ENCODE data around the gene PCK2. TPM values are rescaled to one million over a fixed set of nuclear protein-coding genes. Genes with fewer than 3 reads are reported as not detected.

PCK2 gene
- polyA plus RNA-seq, 1 donor from 2014 or later = 1.2 TPM

DNA sequence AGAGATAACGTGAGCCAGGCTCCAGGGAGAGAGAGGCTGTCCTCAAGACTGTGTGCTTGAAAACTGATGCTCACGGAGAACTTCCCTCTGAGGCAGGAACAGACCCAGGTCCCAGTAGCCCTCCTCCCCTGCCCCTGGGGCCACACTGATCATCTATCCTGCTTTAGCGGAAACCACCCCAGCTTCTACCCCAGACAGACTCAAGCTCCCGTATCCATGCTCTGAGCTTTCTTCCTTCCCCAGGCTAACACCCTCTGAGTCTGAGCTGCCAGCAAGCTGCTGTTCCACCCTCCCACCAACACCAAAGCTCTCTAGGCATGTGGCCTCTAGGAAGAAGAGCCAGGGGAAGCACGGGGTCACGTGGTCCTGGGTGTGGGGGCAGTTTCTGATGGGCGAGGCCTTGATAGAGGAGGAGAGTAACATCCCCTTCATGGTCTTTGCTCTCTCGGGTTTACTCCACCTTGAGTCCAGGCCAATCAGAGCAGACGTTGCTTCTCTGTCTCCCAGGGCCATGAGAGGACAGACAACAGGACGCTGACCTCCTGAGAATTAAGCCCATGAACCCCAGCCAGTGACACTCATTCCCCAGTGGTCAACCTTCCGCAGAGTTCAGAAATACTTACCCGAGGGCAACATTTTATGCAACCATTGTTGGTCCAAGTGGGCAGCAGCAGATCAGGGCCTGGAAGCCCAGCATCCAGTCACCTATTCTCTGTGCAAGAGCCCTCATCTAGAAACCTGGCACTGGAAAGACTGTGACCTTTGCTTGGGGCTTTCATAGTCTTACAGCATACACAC is 1.4 kb downstream of the PCK2 start:
- Histone ChIP-seq H3K27ac (ENCODE audit: low read length) (no peak overlapping the region), H3K9me3 (ENCODE audit: low read length) (no peaks in the 10 kb centered on the region), H3K36me3 (ENCODE audit: insufficient read depth, low read length) (no peaks in the 10 kb centered on the region), H2AFZ (ENCODE audit: low read depth, low read length) (no peak overlapping the region), H3K4me3 (ENCODE audit: low read length) (no peak overlapping the region), H3K4me2 (ENCODE audit: low read length) (no peak overlapping the region), H4K20me1 (ENCODE audit: insufficient read depth) (no peaks in the 10 kb centered on the region), H3K27me3 (ENCODE audit: insufficient read depth, low read depth, low read length) (peaks cover 16% of the 10 kb centered on the region), H3K9me2 (ENCODE audit: insufficient read depth, low read length) (no peaks in the 10 kb centered on the region), H3K79me2 (replicated peaks; ENCODE audit: insufficient read depth, low read length) (no peaks in the 10 kb centered on the region), H3K9ac (ENCODE audit: low read length) (no peak overlapping the region), H3F3A (ENCODE audit: insufficient read depth, low read length, poor library complexity, severe bottlenecking) (no peaks in the 10 kb centered on the region)
- TF ChIP-seq SMC3 (conservative IDR thresholded peaks at IDR 0.05; ENCODE audit: poor library complexity) = no peak

DNA sequence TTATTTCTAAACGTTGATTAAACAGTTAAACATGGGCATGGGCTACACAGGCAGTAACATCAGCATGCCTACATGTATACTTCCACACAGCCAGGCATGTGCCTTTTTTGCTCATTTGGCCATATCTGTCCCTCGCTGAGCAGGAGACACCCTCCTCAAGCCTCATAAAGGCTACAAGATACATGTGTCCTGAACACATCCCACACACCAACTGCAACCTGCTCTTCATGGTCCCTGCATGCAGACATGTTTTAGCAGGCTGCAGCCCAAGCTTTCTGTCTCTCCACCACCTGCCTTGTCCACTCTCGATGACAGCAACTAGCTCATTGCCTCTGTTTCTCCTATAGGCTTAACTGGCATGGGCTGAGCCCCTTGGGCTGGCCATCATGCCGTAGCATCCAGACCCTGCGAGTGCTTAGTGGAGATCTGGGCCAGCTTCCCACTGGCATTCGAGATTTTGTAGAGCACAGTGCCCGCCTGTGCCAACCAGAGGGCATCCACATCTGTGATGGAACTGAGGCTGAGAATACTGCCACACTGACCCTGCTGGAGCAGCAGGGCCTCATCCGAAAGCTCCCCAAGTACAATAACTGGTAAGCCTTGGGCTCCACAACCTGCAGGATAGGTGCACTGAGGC is 2.6 kb downstream of the PCK2 start:
- TF ChIP-seq, protein P1, sequence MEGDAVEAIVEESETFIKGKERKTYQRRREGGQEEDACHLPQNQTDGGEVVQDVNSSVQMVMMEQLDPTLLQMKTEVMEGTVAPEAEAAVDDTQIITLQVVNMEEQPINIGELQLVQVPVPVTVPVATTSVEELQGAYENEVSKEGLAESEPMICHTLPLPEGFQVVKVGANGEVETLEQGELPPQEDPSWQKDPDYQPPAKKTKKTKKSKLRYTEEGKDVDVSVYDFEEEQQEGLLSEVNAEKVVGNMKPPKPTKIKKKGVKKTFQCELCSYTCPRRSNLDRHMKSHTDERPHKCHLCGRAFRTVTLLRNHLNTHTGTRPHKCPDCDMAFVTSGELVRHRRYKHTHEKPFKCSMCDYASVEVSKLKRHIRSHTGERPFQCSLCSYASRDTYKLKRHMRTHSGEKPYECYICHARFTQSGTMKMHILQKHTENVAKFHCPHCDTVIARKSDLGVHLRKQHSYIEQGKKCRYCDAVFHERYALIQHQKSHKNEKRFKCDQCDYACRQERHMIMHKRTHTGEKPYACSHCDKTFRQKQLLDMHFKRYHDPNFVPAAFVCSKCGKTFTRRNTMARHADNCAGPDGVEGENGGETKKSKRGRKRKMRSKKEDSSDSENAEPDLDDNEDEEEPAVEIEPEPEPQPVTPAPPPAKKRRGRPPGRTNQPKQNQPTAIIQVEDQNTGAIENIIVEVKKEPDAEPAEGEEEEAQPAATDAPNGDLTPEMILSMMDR (IDR thresholded peaks at IDR 0.05; ENCODE audit: poor library complexity, severe bottlenecking) = no peak
- Histone ChIP-seq H3K36me3 (ENCODE audit: insufficient read depth, low read length) (no peaks in the 10 kb centered on the region), H4K20me1 (ENCODE audit: insufficient read depth) (no peaks in the 10 kb centered on the region)

DNA sequence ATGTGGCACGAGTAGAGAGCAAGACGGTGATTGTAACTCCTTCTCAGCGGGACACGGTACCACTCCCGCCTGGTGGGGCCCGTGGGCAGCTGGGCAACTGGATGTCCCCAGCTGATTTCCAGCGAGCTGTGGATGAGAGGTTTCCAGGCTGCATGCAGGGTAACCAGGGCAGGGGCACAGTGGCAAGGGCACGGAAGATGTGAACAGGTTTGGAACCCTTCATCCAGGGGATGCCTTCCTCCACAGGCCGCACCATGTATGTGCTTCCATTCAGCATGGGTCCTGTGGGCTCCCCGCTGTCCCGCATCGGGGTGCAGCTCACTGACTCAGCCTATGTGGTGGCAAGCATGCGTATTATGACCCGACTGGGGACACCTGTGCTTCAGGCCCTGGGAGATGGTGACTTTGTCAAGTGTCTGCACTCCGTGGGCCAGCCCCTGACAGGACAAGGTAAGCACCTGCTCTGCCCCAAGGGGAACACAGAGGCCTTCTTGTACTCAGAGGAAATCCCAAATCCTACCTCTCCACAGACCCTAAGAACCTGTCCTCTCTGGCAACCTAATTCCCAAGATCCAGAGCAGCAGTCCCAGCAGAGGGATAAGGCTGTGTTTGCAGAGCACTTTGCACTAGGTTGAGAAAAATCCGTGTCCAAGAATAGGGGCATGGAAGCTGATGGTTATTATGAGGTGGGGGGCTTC is 4.3 kb downstream of the PCK2 start:
- no peaks in the 10 kb centered on the region for H3F3A ChIP-seq (ENCODE audit: insufficient read depth, low read length, poor library complexity, severe bottlenecking)
- H3K4me2 ChIP-seq (ENCODE audit: low read length) = no peak overlapping the region
- no peak overlapping the region for H3K4me3 ChIP-seq (ENCODE audit: low read length)
- peaks cover 16% of the 10 kb centered on the region for H3K27me3 ChIP-seq (ENCODE audit: insufficient read depth, low read depth, low read length)
- H4K20me1 ChIP-seq (ENCODE audit: insufficient read depth) = no peaks in the 10 kb centered on the region
- no peak overlapping the region for H2AFZ ChIP-seq (ENCODE audit: low read depth, low read length)
- H3K79me2 ChIP-seq (replicated peaks; ENCODE audit: insufficient read depth, low read length) = no peaks in the 10 kb centered on the region
- no peak overlapping the region for H3K27ac ChIP-seq (ENCODE audit: low read length)
- H3K36me3 ChIP-seq (ENCODE audit: insufficient read depth, low read length) = no peaks in the 10 kb centered on the region
- H3K9me2 ChIP-seq (ENCODE audit: insufficient read depth, low read length) = no peaks in the 10 kb centered on the region
- TF ChIP-seq, protein P2, sequence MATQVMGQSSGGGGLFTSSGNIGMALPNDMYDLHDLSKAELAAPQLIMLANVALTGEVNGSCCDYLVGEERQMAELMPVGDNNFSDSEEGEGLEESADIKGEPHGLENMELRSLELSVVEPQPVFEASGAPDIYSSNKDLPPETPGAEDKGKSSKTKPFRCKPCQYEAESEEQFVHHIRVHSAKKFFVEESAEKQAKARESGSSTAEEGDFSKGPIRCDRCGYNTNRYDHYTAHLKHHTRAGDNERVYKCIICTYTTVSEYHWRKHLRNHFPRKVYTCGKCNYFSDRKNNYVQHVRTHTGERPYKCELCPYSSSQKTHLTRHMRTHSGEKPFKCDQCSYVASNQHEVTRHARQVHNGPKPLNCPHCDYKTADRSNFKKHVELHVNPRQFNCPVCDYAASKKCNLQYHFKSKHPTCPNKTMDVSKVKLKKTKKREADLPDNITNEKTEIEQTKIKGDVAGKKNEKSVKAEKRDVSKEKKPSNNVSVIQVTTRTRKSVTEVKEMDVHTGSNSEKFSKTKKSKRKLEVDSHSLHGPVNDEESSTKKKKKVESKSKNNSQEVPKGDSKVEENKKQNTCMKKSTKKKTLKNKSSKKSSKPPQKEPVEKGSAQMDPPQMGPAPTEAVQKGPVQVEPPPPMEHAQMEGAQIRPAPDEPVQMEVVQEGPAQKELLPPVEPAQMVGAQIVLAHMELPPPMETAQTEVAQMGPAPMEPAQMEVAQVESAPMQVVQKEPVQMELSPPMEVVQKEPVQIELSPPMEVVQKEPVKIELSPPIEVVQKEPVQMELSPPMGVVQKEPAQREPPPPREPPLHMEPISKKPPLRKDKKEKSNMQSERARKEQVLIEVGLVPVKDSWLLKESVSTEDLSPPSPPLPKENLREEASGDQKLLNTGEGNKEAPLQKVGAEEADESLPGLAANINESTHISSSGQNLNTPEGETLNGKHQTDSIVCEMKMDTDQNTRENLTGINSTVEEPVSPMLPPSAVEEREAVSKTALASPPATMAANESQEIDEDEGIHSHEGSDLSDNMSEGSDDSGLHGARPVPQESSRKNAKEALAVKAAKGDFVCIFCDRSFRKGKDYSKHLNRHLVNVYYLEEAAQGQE (IDR thresholded peaks at IDR 0.05; ENCODE audit: borderline replicate concordance) = no peak
- TF ChIP-seq RAD21 (conservative IDR thresholded peaks at IDR 0.05) (no peak), SMC3 (conservative IDR thresholded peaks at IDR 0.05; ENCODE audit: poor library complexity) (no peak), EP300 (conservative IDR thresholded peaks at IDR 0.05; ENCODE audit: poor library complexity, severe bottlenecking) (no peak), MXI1 (conservative IDR thresholded peaks at IDR 0.05; ENCODE audit: poor library complexity, severe bottlenecking) (no peak), EZH2 (IDR thresholded peaks at IDR 0.05; ENCODE audit: borderline replicate concordance, insufficient read depth, low read length, poor library complexity, severe bottlenecking) (no peak), POLR2AphosphoS5 (IDR thresholded peaks at IDR 0.05) (no peak), TAF1 (IDR thresholded peaks at IDR 0.05; ENCODE audit: low read depth) (no peak)
- TF ChIP-seq, protein P1 (IDR thresholded peaks at IDR 0.05; ENCODE audit: poor library complexity, severe bottlenecking) = no peak
- no peaks in the 10 kb centered on the region for H3K9me3 ChIP-seq (ENCODE audit: low read length)
- H3K9ac ChIP-seq (ENCODE audit: low read length) = no peak overlapping the region

More for the DNA sequence above, 2.6 kb downstream of the PCK2 start:
- H3K27me3 ChIP-seq (ENCODE audit: insufficient read depth, low read depth, low read length) = peaks cover 16% of the 10 kb centered on the region
- H3K4me3 ChIP-seq (ENCODE audit: low read length) = no peak overlapping the region
- H3K79me2 ChIP-seq (replicated peaks; ENCODE audit: insufficient read depth, low read length) = no peaks in the 10 kb centered on the region
- H3K9ac ChIP-seq (ENCODE audit: low read length) = no peak overlapping the region
- no peaks in the 10 kb centered on the region for H3F3A ChIP-seq (ENCODE audit: insufficient read depth, low read length, poor library complexity, severe bottlenecking)
- no peaks in the 10 kb centered on the region for H3K9me2 ChIP-seq (ENCODE audit: insufficient read depth, low read length)
- no peak overlapping the region for H3K4me2 ChIP-seq (ENCODE audit: low read length)
- no peak overlapping the region for H3K27ac ChIP-seq (ENCODE audit: low read length)
- H2AFZ ChIP-seq (ENCODE audit: low read depth, low read length) = no peak overlapping the region
- no peaks in the 10 kb centered on the region for H3K9me3 ChIP-seq (ENCODE audit: low read length)

Measured in neural cell (in vitro differentiated cells).